ENCODE measurements around the gene CEACAM7. TPM values are rescaled to one million over a fixed set of nuclear protein-coding genes. Genes with fewer than 3 reads are reported as not detected.

The CEACAM7 gene
- total and polyA plus RNA-seq, 2 experiments from 2014 or later, result not detected

DNA sequence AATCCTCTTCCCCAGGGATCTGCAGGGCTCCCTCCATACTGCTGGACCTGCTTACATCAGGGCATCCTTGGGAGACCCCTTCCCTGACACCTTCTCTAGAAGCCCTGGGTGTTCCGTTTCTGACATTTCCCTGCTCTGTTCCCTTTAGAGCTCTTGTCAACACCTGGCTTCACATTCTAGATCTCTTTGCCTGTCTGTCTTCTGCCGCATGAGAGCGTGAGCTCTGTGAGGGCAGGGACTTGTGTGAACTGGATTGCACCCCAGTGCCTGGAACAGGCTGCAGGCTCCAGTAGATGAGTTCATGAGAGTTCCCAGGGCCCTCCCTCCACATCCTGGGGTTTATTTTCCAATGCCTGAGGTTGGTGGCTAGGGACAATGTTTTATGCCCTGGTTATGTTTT lies 651 bp downstream of the CEACAM7 start:
- Histone ChIP-seq H3K4me2 (ENCODE audit: unreplicated experiment) (no peak overlapping the region), H3K9me2 (ENCODE audit: insufficient read depth) (no peaks in the 10 kb centered on the region), H3K27ac (no peak overlapping the region), H4K20me1 (ENCODE audit: insufficient read depth) (no peaks in the 10 kb centered on the region), H2AFZ (no peak overlapping the region), H3F3A (ENCODE audit: insufficient read depth) (no peaks in the 10 kb centered on the region), H3K79me2 (ENCODE audit: insufficient read depth) (no peaks in the 10 kb centered on the region), H3K27me3 (replicated peaks; ENCODE audit: insufficient read depth) (peaks cover 4% of the 10 kb centered on the region; the same call in 1 of the 2 replicates), H3K9me3 (ENCODE audit: low read depth) (no peaks in the 10 kb centered on the region), H3K9ac (no peak overlapping the region), H3K4me3 (no peak overlapping the region), H3K36me3 (ENCODE audit: low read depth) (no peaks in the 10 kb centered on the region), H3K4me1 (ENCODE audit: insufficient read depth) (no peaks in the 10 kb centered on the region)
- no peak for DNase-seq
- TF ChIP-seq EZH2 (IDR thresholded peaks at IDR 0.05; ENCODE audit: insufficient read depth, poor library complexity, severe bottlenecking) (no peak), EZH2phosphoT487 (IDR thresholded peaks at IDR 0.05; ENCODE audit: insufficient read depth, low read depth) (no peak)
- WGBS, 2 experiments (ENCODE audit: low coverage in 1 of 2, low lambda C conversion rate in 2 of 2, missing lambda C conversion rate in 2 of 2), result 5 to 6% methylated on average over 3 of the region's 3 CpGs
- in situ Hi-C loops (cut with MboI), result no loop called here

DNA sequence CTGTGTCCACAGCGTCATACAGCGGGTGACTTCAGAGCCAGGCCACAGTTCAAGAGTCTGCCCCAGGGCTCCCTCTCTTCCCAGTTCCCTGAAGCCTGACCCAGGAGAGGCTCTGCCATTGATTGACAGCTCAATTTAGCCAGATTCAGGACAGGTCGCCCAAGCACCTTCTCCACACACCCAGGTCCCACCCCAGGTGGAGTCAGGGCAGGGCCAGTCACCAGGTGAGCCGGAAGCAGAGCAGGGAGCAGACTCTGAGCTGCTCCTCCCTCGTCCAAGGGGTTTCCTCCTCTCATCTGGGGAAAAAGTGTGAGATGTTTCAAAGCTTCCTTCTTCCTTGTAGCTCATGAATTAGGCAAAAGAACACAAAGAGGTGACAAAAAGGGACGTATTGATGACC lies 5.6 kb downstream of the CEACAM7 start:
- Histone ChIP-seq H3K9ac (no peak overlapping the region), H3K4me1 (ENCODE audit: insufficient read depth) (no peaks in the 10 kb centered on the region), H3F3A (ENCODE audit: insufficient read depth) (no peaks in the 10 kb centered on the region), H3K36me3 (ENCODE audit: low read depth) (no peaks in the 10 kb centered on the region), H2AFZ (no peak overlapping the region), H4K20me1 (ENCODE audit: insufficient read depth) (no peaks in the 10 kb centered on the region), H3K4me2 (ENCODE audit: unreplicated experiment) (no peak overlapping the region), H3K27me3 (replicated peaks; ENCODE audit: insufficient read depth) (no peaks in the 10 kb centered on the region; the same call in 1 of the 2 replicates), H3K4me3 (no peak overlapping the region), H3K9me2 (ENCODE audit: insufficient read depth) (no peaks in the 10 kb centered on the region), H3K27ac (no peak overlapping the region), H3K9me3 (ENCODE audit: low read depth) (no peaks in the 10 kb centered on the region), H3K79me2 (ENCODE audit: insufficient read depth) (no peaks in the 10 kb centered on the region)
- WGBS, 2 experiments (ENCODE audit: low coverage in 1 of 2, low lambda C conversion rate in 2 of 2, missing lambda C conversion rate in 2 of 2), result 5 to 13% methylated on average over 5 to 6 of the region's 6 CpGs
- in situ Hi-C loops (cut with MboI), result no loop called here
- no peak for DNase-seq
- TF ChIP-seq EZH2phosphoT487 (IDR thresholded peaks at IDR 0.05; ENCODE audit: insufficient read depth, low read depth) (no peak), EZH2 (IDR thresholded peaks at IDR 0.05; ENCODE audit: insufficient read depth, poor library complexity, severe bottlenecking) (no peak)

GRCh38 chr19:41671486-41671885 lies 16.6 kb downstream of the CEACAM7 start:
- Histone ChIP-seq H3K27ac (no peak overlapping the region), H3K9me2 (ENCODE audit: insufficient read depth) (no peaks in the 10 kb centered on the region), H3K79me2 (ENCODE audit: insufficient read depth) (no peaks in the 10 kb centered on the region), H3K36me3 (ENCODE audit: low read depth) (no peaks in the 10 kb centered on the region), H3K9me3 (ENCODE audit: low read depth) (no peaks in the 10 kb centered on the region), H3K4me3 (no peak overlapping the region), H4K20me1 (ENCODE audit: insufficient read depth) (no peaks in the 10 kb centered on the region), H3F3A (ENCODE audit: insufficient read depth) (no peaks in the 10 kb centered on the region), H3K9ac (no peak overlapping the region), H3K27me3 (replicated peaks; ENCODE audit: insufficient read depth) (peaks cover 8% of the 10 kb centered on the region), H3K4me2 (ENCODE audit: unreplicated experiment) (no peak overlapping the region), H2AFZ (no peak overlapping the region), H3K4me1 (ENCODE audit: insufficient read depth) (no peaks in the 10 kb centered on the region)
- in situ Hi-C loops (cut with MboI), result no loop called here
- TF ChIP-seq EZH2phosphoT487 (IDR thresholded peaks at IDR 0.05; ENCODE audit: insufficient read depth, low read depth) (no peak), EZH2 (IDR thresholded peaks at IDR 0.05; ENCODE audit: insufficient read depth, poor library complexity, severe bottlenecking) (no peak)
- WGBS, 2 experiments (ENCODE audit: low coverage in 1 of 2, low lambda C conversion rate in 2 of 2, missing lambda C conversion rate in 2 of 2), result 10 to 11% methylated on average over 5 of the region's 5 CpGs
- DNase-seq, result no peak

DNA sequence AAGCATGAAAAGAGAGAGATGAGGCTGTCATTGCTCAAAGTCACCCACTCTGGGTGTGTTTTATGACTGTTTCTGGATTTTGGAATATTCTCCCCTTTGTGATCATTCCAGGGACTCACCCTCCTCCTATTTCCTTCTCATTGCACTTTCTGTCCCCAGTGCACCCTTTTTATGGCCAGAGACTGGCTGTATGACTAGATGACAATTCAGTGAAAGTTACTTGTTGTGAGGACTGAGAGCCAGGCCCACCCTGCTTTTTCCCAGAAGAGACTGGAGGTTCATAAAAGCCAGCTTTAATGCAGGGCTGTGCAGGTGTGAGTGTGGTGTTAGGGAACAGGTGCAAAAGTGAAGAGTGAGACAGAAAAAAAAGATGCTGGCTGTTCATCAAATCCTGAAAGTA lies 17.3 kb downstream of the CEACAM7 start:
- H3K27me3 ChIP-seq (replicated peaks; ENCODE audit: insufficient read depth), result peaks cover 5% of the 10 kb centered on the region
- H3K27ac ChIP-seq, result no peak overlapping the region
- no peak overlapping the region for H3K9ac ChIP-seq
- H3K36me3 ChIP-seq (ENCODE audit: low read depth), result no peaks in the 10 kb centered on the region
- H3K9me2 ChIP-seq (ENCODE audit: insufficient read depth), result no peaks in the 10 kb centered on the region
- H3F3A ChIP-seq (ENCODE audit: insufficient read depth), result no peaks in the 10 kb centered on the region
- no peaks in the 10 kb centered on the region for H4K20me1 ChIP-seq (ENCODE audit: insufficient read depth)
- in situ Hi-C loops (cut with MboI), result no loop called here
- no peak overlapping the region for H3K4me2 ChIP-seq (ENCODE audit: unreplicated experiment)
- no peak for DNase-seq
- no peak overlapping the region for H3K4me3 ChIP-seq
- H3K79me2 ChIP-seq (ENCODE audit: insufficient read depth), result no peaks in the 10 kb centered on the region
- no peaks in the 10 kb centered on the region for H3K9me3 ChIP-seq (ENCODE audit: low read depth)
- no peak for TF ChIP-seq EZH2 (IDR thresholded peaks at IDR 0.05; ENCODE audit: insufficient read depth, poor library complexity, severe bottlenecking)
- TF ChIP-seq EZH2phosphoT487 (IDR thresholded peaks at IDR 0.05; ENCODE audit: insufficient read depth, low read depth), result no peak
- no peak overlapping the region for H2AFZ ChIP-seq
- H3K4me1 ChIP-seq (ENCODE audit: insufficient read depth), result no peaks in the 10 kb centered on the region

GRCh38 chr19:41668315-41668714 lies 19.8 kb downstream of the CEACAM7 start:
- H3K4me3 ChIP-seq, result no peak overlapping the region
- 18 to 26% methylated on average over 1 of the region's 1 CpG for WGBS, 2 experiments (ENCODE audit: low coverage in 1 of 2, low lambda C conversion rate in 2 of 2, missing lambda C conversion rate in 2 of 2)
- no peak overlapping the region for H3K27ac ChIP-seq
- TF ChIP-seq EZH2phosphoT487 (IDR thresholded peaks at IDR 0.05; ENCODE audit: insufficient read depth, low read depth) (no peak), EZH2 (IDR thresholded peaks at IDR 0.05; ENCODE audit: insufficient read depth, poor library complexity, severe bottlenecking) (no peak)
- H3K9me2 ChIP-seq (ENCODE audit: insufficient read depth), result no peaks in the 10 kb centered on the region
- no peak overlapping the region for H3K9ac ChIP-seq
- no peaks in the 10 kb centered on the region for H3K9me3 ChIP-seq (ENCODE audit: low read depth)
- H3K4me2 ChIP-seq (ENCODE audit: unreplicated experiment), result no peak overlapping the region
- H2AFZ ChIP-seq, result no peak overlapping the region
- no peaks in the 10 kb centered on the region for H3K36me3 ChIP-seq (ENCODE audit: low read depth)
- H3K79me2 ChIP-seq (ENCODE audit: insufficient read depth), result no peaks in the 10 kb centered on the region
- no peaks in the 10 kb centered on the region for H3F3A ChIP-seq (ENCODE audit: insufficient read depth)
- H3K4me1 ChIP-seq (ENCODE audit: insufficient read depth), result no peaks in the 10 kb centered on the region
- H3K27me3 ChIP-seq (replicated peaks; ENCODE audit: insufficient read depth), result peaks cover 5% of the 10 kb centered on the region
- in situ Hi-C loops (cut with MboI), result no loop called here
- no peak for DNase-seq
- no peaks in the 10 kb centered on the region for H4K20me1 ChIP-seq (ENCODE audit: insufficient read depth)

All from GM23248 (cell line).